ENCODE data around the gene RANBP1. TPM values are rescaled to one million over a fixed set of nuclear protein-coding genes. Genes with fewer than 3 reads are reported as not detected.

Gene RANBP1
- total and polyA plus RNA-seq, 9 of the 15 experiments (the other 6 are each of a cell fraction or from before 2014, with no cell fraction given): 162 to 2,891 (median 1,289) TPM

DNA sequence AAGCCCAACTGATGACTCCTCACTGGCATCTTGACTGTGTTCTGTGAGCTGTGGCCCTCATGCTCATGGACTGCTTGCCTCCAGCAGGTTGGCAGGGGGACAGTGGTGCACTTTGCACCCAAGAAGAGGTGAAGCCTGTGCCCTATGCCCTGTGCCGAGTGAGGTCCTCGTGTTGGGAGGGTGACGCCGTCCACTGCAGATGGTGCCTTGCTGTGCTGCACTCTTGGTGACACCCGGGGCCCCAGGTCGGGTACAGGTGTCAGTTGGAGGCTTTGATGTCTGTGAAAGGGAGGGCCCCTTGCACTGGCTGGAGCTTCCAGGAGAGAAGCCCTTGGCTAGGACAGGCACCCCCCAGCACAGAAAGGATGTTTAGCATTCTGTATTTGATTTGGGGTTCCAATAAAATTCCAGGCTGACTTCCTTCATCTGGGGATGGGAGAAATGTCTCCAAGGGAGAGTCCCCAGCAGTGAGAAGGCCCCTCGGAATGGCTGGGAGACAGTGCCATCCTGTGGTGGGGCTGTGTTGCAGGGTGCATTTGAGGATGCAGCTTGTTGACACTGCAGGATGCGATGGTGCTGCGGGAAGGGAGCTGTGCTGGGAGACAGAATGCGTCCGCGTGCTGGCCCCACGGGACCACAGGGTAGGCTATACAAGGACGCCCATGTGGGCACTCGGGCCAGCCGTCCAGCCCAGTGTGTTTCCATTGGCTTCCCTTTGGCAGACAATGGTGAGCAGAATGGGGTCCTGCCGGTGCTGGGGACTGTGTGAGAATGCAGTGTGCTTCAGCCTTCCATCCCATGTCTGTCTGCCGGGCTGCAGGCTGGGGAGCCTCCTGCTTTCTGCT, 13.2 kb downstream of the RANBP1 start (continued):
- TF ChIP-seq KAT8 (IDR thresholded peaks at IDR 0.05; ENCODE audit: low read depth) (no peak), SIX5 (IDR thresholded peaks at IDR 0.05; ENCODE audit: borderline replicate concordance in 1 of 2, insufficient read depth in 1 of 2, low read depth in 1 of 2, low read length in 2 of 2) (no peak), HDAC6 (IDR thresholded peaks at IDR 0.05; ENCODE audit: low read depth, low read length) (peak; percentile 41; the same call in 1 of the 2 replicates), MIER1 (IDR thresholded peaks at IDR 0.05; ENCODE audit: low read depth) (no peak), ZNF696 (CRISPR knock-in tag; conservative IDR thresholded peaks at IDR 0.05) (0 out of 2 replicates have a peak, but pooled peaks have one; percentile 48), BHLHE40 (IDR thresholded peaks at IDR 0.05; ENCODE audit: low read length) (peak; percentile 74; the same call in 1 of the 2 replicates), DIDO1 (tag; IDR thresholded peaks at IDR 0.05; ENCODE audit: low read depth) (no peak), SREBF1 (IDR thresholded peaks at IDR 0.05; ENCODE audit: borderline replicate concordance, low read depth, low read length) (peak; percentile 81; the same call in 1 of the 2 replicates), ZNF586 (CRISPR knock-in tag; conservative IDR thresholded peaks at IDR 0.05) (peak; percentile 80; the same call in 1 of the 2 replicates), ZNF41 (CRISPR knock-in tag; conservative IDR thresholded peaks at IDR 0.05) (no peak), ZKSCAN3 (CRISPR knock-in tag; IDR thresholded peaks at IDR 0.05) (no peak), HDGF (IDR thresholded peaks at IDR 0.05) (peak; percentile 93), PTBP1 (IDR thresholded peaks at IDR 0.05; ENCODE audit: low read depth, low read length) (no peak), ZNF507 (tag; conservative IDR thresholded peaks at IDR 0.05) (no peak), FOSL1 (tag; conservative IDR thresholded peaks at IDR 0.05) (no peak)
- TF ChIP-seq, protein P1, sequence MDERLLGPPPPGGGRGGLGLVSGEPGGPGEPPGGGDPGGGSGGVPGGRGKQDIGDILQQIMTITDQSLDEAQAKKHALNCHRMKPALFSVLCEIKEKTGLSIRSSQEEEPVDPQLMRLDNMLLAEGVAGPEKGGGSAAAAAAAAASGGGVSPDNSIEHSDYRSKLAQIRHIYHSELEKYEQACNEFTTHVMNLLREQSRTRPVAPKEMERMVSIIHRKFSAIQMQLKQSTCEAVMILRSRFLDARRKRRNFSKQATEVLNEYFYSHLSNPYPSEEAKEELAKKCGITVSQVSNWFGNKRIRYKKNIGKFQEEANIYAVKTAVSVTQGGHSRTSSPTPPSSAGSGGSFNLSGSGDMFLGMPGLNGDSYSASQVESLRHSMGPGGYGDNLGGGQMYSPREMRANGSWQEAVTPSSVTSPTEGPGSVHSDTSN (CRISPR knock-in tag; IDR thresholded peaks at IDR 0.05; ENCODE audit: low read depth): no peak
- TF ChIP-seq, protein P1 (tag; conservative IDR thresholded peaks at IDR 0.05; ENCODE audit: low read depth): no peak
- TF ChIP-seq, protein P2, sequence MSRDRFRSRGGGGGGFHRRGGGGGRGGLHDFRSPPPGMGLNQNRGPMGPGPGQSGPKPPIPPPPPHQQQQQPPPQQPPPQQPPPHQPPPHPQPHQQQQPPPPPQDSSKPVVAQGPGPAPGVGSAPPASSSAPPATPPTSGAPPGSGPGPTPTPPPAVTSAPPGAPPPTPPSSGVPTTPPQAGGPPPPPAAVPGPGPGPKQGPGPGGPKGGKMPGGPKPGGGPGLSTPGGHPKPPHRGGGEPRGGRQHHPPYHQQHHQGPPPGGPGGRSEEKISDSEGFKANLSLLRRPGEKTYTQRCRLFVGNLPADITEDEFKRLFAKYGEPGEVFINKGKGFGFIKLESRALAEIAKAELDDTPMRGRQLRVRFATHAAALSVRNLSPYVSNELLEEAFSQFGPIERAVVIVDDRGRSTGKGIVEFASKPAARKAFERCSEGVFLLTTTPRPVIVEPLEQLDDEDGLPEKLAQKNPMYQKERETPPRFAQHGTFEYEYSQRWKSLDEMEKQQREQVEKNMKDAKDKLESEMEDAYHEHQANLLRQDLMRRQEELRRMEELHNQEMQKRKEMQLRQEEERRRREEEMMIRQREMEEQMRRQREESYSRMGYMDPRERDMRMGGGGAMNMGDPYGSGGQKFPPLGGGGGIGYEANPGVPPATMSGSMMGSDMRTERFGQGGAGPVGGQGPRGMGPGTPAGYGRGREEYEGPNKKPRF (IDR thresholded peaks at IDR 0.05; ENCODE audit: low read depth, low read length): no peak
- TF ChIP-seq, protein P3, sequence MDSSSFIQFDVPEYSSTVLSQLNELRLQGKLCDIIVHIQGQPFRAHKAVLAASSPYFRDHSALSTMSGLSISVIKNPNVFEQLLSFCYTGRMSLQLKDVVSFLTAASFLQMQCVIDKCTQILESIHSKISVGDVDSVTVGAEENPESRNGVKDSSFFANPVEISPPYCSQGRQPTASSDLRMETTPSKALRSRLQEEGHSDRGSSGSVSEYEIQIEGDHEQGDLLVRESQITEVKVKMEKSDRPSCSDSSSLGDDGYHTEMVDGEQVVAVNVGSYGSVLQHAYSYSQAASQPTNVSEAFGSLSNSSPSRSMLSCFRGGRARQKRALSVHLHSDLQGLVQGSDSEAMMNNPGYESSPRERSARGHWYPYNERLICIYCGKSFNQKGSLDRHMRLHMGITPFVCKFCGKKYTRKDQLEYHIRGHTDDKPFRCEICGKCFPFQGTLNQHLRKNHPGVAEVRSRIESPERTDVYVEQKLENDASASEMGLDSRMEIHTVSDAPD (CRISPR knock-in tag; IDR thresholded peaks at IDR 0.05): peak; percentile 17; the same call in 1 of the 2 replicates
- TF ChIP-seq, protein P4, sequence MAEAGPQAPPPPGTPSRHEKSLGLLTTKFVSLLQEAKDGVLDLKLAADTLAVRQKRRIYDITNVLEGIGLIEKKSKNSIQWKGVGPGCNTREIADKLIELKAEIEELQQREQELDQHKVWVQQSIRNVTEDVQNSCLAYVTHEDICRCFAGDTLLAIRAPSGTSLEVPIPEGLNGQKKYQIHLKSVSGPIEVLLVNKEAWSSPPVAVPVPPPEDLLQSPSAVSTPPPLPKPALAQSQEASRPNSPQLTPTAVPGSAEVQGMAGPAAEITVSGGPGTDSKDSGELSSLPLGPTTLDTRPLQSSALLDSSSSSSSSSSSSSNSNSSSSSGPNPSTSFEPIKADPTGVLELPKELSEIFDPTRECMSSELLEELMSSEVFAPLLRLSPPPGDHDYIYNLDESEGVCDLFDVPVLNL (CRISPR knock-in tag; IDR thresholded peaks at IDR 0.05; ENCODE audit: low read depth): no peak

Measured in K562 (cell line).